ENCODE data around the gene RBM14.

DNA sequence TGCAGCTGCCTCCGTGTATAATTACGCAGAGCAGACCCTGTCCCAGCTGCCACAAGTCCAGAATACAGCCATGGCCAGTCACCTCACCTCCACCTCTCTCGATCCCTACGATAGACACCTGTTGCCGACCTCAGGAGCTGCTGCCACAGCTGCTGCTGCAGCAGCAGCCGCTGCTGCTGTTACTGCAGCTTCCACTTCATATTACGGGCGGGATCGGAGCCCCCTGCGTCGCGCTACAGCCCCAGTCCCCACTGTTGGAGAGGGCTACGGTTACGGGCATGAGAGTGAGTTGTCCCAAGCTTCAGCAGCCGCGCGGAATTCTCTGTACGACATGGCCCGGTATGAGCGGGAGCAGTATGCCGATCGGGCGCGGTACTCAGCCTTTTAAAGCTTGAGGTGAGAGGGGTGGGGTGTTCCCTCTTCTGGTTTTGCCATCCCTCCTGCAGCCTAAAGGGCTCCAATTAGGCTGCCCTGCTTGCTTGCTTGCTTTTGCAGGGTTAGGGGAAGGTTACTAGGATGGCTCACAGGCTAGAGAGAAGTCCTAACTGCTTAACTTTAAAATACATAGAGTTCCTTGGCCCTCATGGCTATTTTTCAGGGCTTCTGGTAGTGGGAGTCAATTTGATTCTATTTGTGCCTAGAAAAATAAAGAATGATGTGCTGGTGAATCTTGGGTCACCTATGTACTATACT is 27.5 kb downstream of the RBM14 start:
- no peak for TF ChIP-seq POLR2A (IDR thresholded peaks at IDR 0.05)
- TF ChIP-seq, protein P1, sequence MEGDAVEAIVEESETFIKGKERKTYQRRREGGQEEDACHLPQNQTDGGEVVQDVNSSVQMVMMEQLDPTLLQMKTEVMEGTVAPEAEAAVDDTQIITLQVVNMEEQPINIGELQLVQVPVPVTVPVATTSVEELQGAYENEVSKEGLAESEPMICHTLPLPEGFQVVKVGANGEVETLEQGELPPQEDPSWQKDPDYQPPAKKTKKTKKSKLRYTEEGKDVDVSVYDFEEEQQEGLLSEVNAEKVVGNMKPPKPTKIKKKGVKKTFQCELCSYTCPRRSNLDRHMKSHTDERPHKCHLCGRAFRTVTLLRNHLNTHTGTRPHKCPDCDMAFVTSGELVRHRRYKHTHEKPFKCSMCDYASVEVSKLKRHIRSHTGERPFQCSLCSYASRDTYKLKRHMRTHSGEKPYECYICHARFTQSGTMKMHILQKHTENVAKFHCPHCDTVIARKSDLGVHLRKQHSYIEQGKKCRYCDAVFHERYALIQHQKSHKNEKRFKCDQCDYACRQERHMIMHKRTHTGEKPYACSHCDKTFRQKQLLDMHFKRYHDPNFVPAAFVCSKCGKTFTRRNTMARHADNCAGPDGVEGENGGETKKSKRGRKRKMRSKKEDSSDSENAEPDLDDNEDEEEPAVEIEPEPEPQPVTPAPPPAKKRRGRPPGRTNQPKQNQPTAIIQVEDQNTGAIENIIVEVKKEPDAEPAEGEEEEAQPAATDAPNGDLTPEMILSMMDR (IDR thresholded peaks at IDR 0.05) = no peak
